Esophagus squamous epithelium (tissue), 5 donors: ENCODE results near the gene RALGAPB. TPM values are rescaled to one million over a fixed set of nuclear protein-coding genes. Genes with fewer than 3 reads are reported as not detected.

Experiments used
- DNase-seq: peaks from one replicate; lab custom pipeline; 2025; lab: John Stamatoyannopoulos, UW
- H3K27ac ChIP-seq, 4 donors: fragments of 200-600 bp; sonication (generic); one replicate each; pipeline ENCODE4 v1.5.1; 2016 to 2019; ENCODE audit warnings: mild to moderate bottlenecking in 1 of 4
- H3K27me3 ChIP-seq, 4 donors: fragments of 200-600 bp; sonication (generic); 1 replicate in 3 of 4; 2 replicates in 1 of 4; pipeline versions ENCODE4 v1.5.1 to v1.6.0; 2017 to 2021; ENCODE audit warnings: antibody characterized with exemption in 1 of 4
- H3K36me3 ChIP-seq, 3 donors: fragments of 200-600 bp; sonication (generic); one replicate each; pipeline ENCODE4 v1.5.1; 2016 to 2019
- H3K4me1 ChIP-seq, 3 donors: fragments of 200-600 bp; sonication (generic); one replicate each; pipeline ENCODE4 v1.5.1; 2017 to 2019
- H3K4me3 ChIP-seq, 4 donors: fragments of 200-600 bp; sonication (generic); 1 replicate in 3 of 4; 2 replicates in 1 of 4; pipeline ENCODE4 v1.5.1; 2016 to 2019; ENCODE audit warnings: mild to moderate bottlenecking in 2 of 4, moderate library complexity in 1 of 4
- H3K9me3 ChIP-seq, 3 donors: fragments of 200-600 bp; sonication (generic); one replicate each; pipeline ENCODE4 v1.5.1; 2016 to 2019
- POLR2A ChIP-seq, 4 donors: fragments of 450-650 bp; IDR thresholded peaks; one replicate each; pipeline ENCODE4 v1.6.1; 2017; ENCODE audit warnings: antibody characterized with exemption in 4 of 4, mild to moderate bottlenecking in 4 of 4, moderate library complexity in 3 of 4
- WGBS, 2 donors: methylation state at CpG; one replicate each; pipeline ENCODE4 v1.1.5; 2018; 5-methylcytosine and 5-hydroxymethylcytosine counted together
- intact Hi-C: fragments of 100-400 bp; cut with DNase I; formaldehyde crosslinking; loops from one replicate; pipeline ENCODE4 v1.15.0; 2022
- total RNA-seq, 4 donors: library from RNA; depleted of rRNA; stranded (reverse); fragments of >200 nt; gene quantifications; one replicate each; pipeline ENCODE4 v1.1.0, GENCODE V29; 2016
- TF ChIP-seq, protein P1 (sequence below), 6 experiments: fragments of 450-650 bp in 4 of 6; fragments of 200-600 bp in 2 of 6; sonication (generic) in 2 of 6; IDR thresholded peaks; one replicate each; pipeline ENCODE4 v1.5.1; 2016 to 2019; ENCODE audit warnings: antibody characterized with exemption in 6 of 6, mild to moderate bottlenecking in 4 of 6, moderate library complexity in 4 of 6
- donor health status: DM: yes; HTN: yes; CAD: no.

The RALGAPB gene
- total RNA-seq, 4 donors from 2014 or later, result 17.4 to 38.5 (median 26.9) TPM

DNA sequence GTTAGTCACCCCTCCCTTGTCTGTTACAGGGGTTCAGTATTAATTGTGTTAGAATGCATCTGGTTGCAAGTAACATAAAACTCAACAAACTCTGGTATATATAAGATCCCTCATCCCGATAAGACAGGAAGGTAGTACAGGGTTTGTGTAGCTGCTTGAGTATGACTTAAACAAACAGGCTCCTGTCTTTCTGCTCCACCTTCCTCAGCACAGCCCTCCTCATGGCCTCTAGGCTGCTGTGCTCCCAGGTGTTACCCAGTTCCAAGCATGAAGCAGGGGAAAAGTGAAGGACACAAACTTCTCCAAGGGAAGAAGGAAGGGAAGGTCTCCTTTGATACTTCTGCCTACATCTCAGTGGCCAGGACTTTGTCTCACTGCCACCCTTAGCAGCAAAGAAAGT is 1.4 kb upstream of the RALGAPB start:
- peak overlapping the region in 2 of 4 donors; percentile 97 to 98 for H3K27ac ChIP-seq
- no peak for TF ChIP-seq POLR2A (IDR thresholded peaks at IDR 0.05)
- TF ChIP-seq, protein P1, sequence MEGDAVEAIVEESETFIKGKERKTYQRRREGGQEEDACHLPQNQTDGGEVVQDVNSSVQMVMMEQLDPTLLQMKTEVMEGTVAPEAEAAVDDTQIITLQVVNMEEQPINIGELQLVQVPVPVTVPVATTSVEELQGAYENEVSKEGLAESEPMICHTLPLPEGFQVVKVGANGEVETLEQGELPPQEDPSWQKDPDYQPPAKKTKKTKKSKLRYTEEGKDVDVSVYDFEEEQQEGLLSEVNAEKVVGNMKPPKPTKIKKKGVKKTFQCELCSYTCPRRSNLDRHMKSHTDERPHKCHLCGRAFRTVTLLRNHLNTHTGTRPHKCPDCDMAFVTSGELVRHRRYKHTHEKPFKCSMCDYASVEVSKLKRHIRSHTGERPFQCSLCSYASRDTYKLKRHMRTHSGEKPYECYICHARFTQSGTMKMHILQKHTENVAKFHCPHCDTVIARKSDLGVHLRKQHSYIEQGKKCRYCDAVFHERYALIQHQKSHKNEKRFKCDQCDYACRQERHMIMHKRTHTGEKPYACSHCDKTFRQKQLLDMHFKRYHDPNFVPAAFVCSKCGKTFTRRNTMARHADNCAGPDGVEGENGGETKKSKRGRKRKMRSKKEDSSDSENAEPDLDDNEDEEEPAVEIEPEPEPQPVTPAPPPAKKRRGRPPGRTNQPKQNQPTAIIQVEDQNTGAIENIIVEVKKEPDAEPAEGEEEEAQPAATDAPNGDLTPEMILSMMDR (IDR thresholded peaks at IDR 0.05), result no peak
- H3K36me3 ChIP-seq, result no peaks in the 10 kb centered on the region
- no peak overlapping the region for H3K4me3 ChIP-seq
- no peak for DNase-seq
- H3K4me1 ChIP-seq, result peaks cover 16 to 37% (median 21%) of the 10 kb centered on the region in 3 donors
- no peaks in the 10 kb centered on the region for H3K27me3 ChIP-seq
- no peaks in the 10 kb centered on the region for H3K9me3 ChIP-seq
- intact Hi-C loops, result no loop called here
- WGBS, 2 donors, result 83 to 86% methylated on average over 1 of the region's 1 CpG

DNA sequence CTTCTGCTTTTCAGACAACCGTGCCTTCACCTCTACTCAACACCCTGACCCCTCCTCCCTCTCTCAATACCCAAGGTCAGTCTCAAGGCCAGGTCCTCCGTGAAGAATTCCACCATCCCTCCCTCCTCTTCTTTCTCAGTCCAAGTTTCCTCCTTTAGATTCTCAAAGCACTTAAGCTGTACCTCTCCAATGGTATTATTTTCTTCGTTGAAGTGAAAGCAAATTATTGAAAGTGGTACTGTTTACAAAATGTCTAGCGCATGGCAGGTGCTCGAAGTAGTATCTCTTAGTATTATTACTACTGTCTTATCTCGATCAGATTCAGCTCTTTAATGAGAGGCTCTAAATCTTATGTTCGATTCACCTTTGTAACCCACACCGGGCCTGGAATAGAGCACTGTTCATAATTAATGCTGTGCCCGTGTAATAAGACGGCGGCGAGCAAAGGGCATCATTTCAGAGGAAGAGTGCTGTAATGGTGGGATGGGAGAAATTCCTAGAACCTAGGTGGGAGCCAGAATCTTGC is 593 bp upstream of the RALGAPB start:
- H3K36me3 ChIP-seq, result no peaks in the 10 kb centered on the region
- no peak for DNase-seq
- intact Hi-C loops, result no loop called here
- H3K4me3 ChIP-seq, result peak overlapping the region; percentile 84 to 98 (median 96)
- peaks cover 16 to 45% (median 21%) of the 10 kb centered on the region in 3 donors for H3K4me1 ChIP-seq
- H3K27ac ChIP-seq, result peak overlapping the region; percentile 90 to 98 (median 98)
- H3K27me3 ChIP-seq, result no peaks in the 10 kb centered on the region
- no peak for TF ChIP-seq POLR2A (IDR thresholded peaks at IDR 0.05)
- TF ChIP-seq, protein P1 (IDR thresholded peaks at IDR 0.05), result no peak
- H3K9me3 ChIP-seq, result no peaks in the 10 kb centered on the region
- WGBS, 2 donors, result 14 to 17% methylated on average over 12 of the region's 12 CpGs

DNA sequence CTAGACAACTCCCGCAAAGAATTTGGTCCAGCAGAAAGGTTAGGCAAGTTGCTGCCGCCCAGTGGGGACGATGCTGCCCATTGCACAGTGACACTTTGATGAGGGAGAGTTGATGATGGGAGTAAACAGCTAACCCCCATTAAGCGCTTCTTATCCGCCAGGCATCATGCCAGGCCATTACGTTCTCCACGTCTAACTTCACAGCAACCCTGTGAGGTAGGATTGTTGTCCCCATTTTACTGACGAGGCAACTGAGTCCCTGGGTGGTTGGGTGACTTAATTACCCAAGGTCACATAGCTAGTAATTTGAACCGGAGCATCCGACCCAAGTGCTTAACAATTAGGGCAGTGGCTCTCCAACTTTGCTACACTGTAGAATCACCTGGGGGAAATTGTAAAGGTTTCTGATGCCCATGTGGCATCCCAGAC is 738 bp downstream of the RALGAPB start:
- 6 to 12% methylated on average over 2 to 9 of the region's 10 CpGs for WGBS, 2 donors
- H3K9me3 ChIP-seq, result no peaks in the 10 kb centered on the region
- DNase-seq, result no peak
- peaks cover 16 to 49% (median 21%) of the 10 kb centered on the region in 3 donors for H3K4me1 ChIP-seq
- peak overlapping the region; percentile 84 to 98 (median 96) for H3K4me3 ChIP-seq
- H3K27me3 ChIP-seq, result no peaks in the 10 kb centered on the region
- TF ChIP-seq, protein P1 (IDR thresholded peaks at IDR 0.05), result peak in 1 of 6 experiments; percentile 2
- no peak for TF ChIP-seq POLR2A (IDR thresholded peaks at IDR 0.05)
- no peaks in the 10 kb centered on the region for H3K36me3 ChIP-seq
- peak overlapping the region; percentile 90 to 98 (median 98) for H3K27ac ChIP-seq
- intact Hi-C loops, result no loop called here

DNA sequence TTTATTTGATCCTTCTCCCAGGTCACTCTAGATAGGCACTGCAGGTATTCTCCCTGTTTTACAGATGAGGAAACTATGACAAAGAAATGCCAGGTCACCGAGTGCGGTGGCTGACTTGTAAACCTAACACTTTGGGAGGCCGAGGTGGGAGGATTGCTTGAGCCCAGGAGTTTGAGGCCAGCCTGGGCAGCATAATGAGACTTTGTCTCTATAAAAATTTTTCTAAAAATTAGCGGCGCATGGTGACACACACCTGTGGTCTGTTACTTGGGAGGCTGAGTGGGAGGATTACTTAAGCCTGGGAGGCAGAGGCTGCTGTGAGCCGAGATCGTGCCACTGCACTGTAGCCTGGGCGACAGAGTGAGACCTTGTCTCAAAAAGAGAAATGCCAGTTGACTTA is 5.1 kb downstream of the RALGAPB start:
- H3K36me3 ChIP-seq, result peaks cover 0 to 24% (median 0%) of the 10 kb centered on the region in 3 donors
- TF ChIP-seq, protein P1 (IDR thresholded peaks at IDR 0.05), result no peak
- no peak for TF ChIP-seq POLR2A (IDR thresholded peaks at IDR 0.05)
- H3K4me1 ChIP-seq, result peaks cover 11 to 42% (median 17%) of the 10 kb centered on the region in 3 donors
- DNase-seq, result no peak
- no peaks in the 10 kb centered on the region for H3K27me3 ChIP-seq
- WGBS, 2 donors, result 96 to 99% methylated on average over 8 of the region's 8 CpGs
- no peaks in the 10 kb centered on the region for H3K9me3 ChIP-seq
- H3K4me3 ChIP-seq, result no peak overlapping the region
- intact Hi-C loops, result no loop called here
- H3K27ac ChIP-seq, result no peak overlapping the region

DNA sequence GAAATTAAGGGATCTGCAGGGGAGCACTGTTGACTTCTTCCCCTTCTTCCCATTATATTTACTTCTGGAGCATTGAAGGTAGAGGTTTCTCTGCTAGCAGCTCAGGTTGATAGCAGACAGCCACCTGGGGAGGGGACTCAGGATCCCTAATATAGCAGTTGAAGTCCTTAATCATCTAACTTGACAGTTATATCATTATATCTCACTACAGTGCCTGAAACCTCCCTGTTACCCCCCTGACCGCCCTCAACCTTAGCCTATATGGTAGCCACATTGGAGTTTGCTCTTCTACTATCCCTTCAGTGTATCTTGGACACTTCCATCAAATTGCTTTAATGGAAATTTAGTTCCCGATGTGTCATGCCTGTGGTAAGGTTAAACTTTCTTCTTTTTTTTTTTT is 7.0 kb downstream of the RALGAPB start:
- no peak for TF ChIP-seq POLR2A (IDR thresholded peaks at IDR 0.05)
- TF ChIP-seq, protein P1 (IDR thresholded peaks at IDR 0.05), result no peak
- 96 to 97% methylated on average over 2 of the region's 2 CpGs for WGBS, 2 donors
- DNase-seq, result no peak
- Histone ChIP-seq H3K4me3 (no peak overlapping the region), H3K36me3 (peaks cover 0 to 32% (median 0%) of the 10 kb centered on the region in 3 donors), H3K4me1 (peaks cover 0 to 26% (median 5%) of the 10 kb centered on the region in 3 donors), H3K27me3 (no peaks in the 10 kb centered on the region), H3K27ac (no peak overlapping the region), H3K9me3 (no peaks in the 10 kb centered on the region)
- intact Hi-C loops, result no loop called here
